GM12892 (cell line): Measurements from ENCODE around the gene LOXL3.
A peak's percentile ranks its signal among the peaks of the same experiment; 100 is the strongest.

Experiments used
- POLR2A ChIP-seq: IDR thresholded peaks from 2 replicates; pipeline ENCODE4 v1.6.1; 2011; ENCODE audit warnings: low read depth, low read length, control low read depth
- POLR2AphosphoS5 ChIP-seq: IDR thresholded peaks from 2 replicates; pipeline ENCODE4 v1.6.1; 2011; ENCODE audit warnings: low read depth, low read length, control low read depth
- TAF1 ChIP-seq: IDR thresholded peaks from 2 replicates; pipeline ENCODE4 v1.6.1; 2011; ENCODE audit warnings: low read depth, mild to moderate bottlenecking, control low read depth, low read length, borderline replicate concordance

DNA sequence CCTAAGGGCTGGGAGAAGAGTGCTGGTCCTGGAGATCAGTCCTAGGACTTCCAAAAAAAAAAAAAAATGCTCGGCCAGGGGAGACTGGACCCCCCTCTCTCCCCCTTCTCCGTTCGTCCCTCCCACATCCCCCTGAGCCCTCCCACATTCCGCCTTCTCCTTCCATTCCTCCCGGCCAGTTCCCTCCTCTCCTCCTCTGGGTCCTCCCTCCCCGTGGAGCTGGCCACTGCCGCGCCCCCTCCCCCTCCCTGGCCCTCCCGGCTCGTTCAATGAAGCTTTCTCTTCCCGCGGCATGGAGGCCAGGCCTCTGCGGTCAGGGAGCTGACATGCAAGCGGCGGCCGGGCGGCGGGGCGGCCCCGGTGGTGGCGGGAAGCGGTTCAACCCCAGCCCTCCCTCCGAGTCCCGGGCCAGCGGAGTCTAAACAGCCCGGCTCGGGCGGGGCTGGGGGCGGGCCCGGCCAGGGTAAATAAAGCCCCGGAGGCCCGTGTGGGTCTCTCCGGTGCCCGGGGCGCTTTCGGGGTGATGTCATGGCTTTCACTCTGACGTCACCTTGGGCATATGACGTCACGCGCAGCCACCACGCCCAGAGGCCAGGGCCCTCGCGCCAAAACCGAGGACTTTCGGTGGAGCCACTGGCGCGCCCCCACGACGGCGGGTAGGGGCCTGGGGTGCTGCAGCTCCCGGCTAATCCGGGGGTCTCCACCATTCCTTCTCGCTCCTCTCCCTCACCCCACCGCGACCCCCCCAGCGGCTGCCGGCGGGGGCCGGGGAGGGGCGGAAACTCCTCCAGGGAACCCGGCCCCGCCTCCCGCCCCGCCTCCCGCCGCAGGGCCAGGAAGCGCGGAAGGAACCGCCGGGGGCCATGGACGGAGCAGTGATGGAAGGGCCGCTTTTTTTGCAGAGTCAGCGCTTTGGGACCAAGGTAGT lies at the start of gene LOXL3, which contains the start of gene DOK1:
- peak; percentile 35 for TF ChIP-seq POLR2A
- no peak for TF ChIP-seq TAF1
- no peak for TF ChIP-seq POLR2AphosphoS5
